ENCODE measurements around the gene DLGAP3. TPM values are rescaled to one million over a fixed set of nuclear protein-coding genes. Genes with fewer than 3 reads are reported as not detected.
A peak's percentile ranks its signal among the peaks of the same experiment; 100 is the strongest.

The DLGAP3 gene
- total RNA-seq, 1 donor from 2014 or later: not detected

DNA sequence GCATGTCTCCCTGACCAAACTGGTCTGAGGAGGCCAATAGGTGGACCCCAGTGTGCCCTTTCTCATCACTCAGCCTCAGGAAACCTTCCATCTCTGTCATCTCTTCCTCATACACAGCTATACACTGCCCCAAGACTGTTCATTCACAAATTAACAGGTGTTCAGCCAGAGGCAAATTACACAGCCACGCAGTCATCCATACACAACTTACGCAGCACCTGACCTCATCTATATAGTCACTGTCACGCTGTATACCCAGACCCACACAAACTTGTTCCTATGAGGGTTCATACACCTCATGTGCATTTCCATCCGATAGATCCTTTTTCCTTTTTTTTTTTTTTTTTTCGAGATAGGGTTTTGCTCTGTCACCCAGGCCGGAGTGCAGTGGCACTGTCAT is 12.4 kb downstream of the DLGAP3 start:
- H3K36me3 ChIP-seq: no peaks in the 10 kb centered on the region
- H3K27ac ChIP-seq: no peak overlapping the region
- DNase-seq (ENCODE audit: extremely low spot score in 2 of 2): no peak
- TF ChIP-seq, protein P1, sequence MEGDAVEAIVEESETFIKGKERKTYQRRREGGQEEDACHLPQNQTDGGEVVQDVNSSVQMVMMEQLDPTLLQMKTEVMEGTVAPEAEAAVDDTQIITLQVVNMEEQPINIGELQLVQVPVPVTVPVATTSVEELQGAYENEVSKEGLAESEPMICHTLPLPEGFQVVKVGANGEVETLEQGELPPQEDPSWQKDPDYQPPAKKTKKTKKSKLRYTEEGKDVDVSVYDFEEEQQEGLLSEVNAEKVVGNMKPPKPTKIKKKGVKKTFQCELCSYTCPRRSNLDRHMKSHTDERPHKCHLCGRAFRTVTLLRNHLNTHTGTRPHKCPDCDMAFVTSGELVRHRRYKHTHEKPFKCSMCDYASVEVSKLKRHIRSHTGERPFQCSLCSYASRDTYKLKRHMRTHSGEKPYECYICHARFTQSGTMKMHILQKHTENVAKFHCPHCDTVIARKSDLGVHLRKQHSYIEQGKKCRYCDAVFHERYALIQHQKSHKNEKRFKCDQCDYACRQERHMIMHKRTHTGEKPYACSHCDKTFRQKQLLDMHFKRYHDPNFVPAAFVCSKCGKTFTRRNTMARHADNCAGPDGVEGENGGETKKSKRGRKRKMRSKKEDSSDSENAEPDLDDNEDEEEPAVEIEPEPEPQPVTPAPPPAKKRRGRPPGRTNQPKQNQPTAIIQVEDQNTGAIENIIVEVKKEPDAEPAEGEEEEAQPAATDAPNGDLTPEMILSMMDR (IDR thresholded peaks at IDR 0.05): no peak
- no peak for TF ChIP-seq POLR2AphosphoS5 (IDR thresholded peaks at IDR 0.05; ENCODE audit: insufficient read depth in 1 of 2, low read depth in 1 of 2)
- no peak for TF ChIP-seq POLR2A (IDR thresholded peaks at IDR 0.05)
- H3K27me3 ChIP-seq: no peaks in the 10 kb centered on the region
- no peaks in the 10 kb centered on the region for H3K4me1 ChIP-seq
- intact Hi-C loops (cut with DNase I): no loop called here
- H3K9me3 ChIP-seq: no peaks in the 10 kb centered on the region
- no peak overlapping the region for H3K4me3 ChIP-seq

- Histone ChIP-seq H3K27me3 (no peaks in the 10 kb centered on the region), H3K4me3 (no peak overlapping the region), H3K27ac (no peak overlapping the region), H3K4me1 (no peaks in the 10 kb centered on the region), H3K9me3 (no peaks in the 10 kb centered on the region), H3K36me3 (no peaks in the 10 kb centered on the region)
- DNase-seq (ENCODE audit: extremely low spot score in 2 of 2): peak in 1 of 2 donors; percentile 52
- TF ChIP-seq POLR2A (IDR thresholded peaks at IDR 0.05): no peak
- TF ChIP-seq POLR2AphosphoS5 (IDR thresholded peaks at IDR 0.05; ENCODE audit: insufficient read depth in 1 of 2, low read depth in 1 of 2): no peak
- TF ChIP-seq, protein P1 (IDR thresholded peaks at IDR 0.05): no peak
- intact Hi-C loops (cut with DNase I): no loop called here
Observed at GRCh38 chr1:34916104-34916503, 13.3 kb downstream of the DLGAP3 start.

- Histone ChIP-seq H3K36me3 (no peaks in the 10 kb centered on the region), H3K4me1 (no peaks in the 10 kb centered on the region), H3K4me3 (no peak overlapping the region), H3K27me3 (no peaks in the 10 kb centered on the region), H3K9me3 (no peaks in the 10 kb centered on the region), H3K27ac (no peak overlapping the region)
- intact Hi-C loops (cut with DNase I): no loop called here
- no peak for DNase-seq (ENCODE audit: extremely low spot score in 2 of 2)
- TF ChIP-seq POLR2AphosphoS5 (IDR thresholded peaks at IDR 0.05; ENCODE audit: insufficient read depth in 1 of 2, low read depth in 1 of 2): no peak
- TF ChIP-seq, protein P1 (IDR thresholded peaks at IDR 0.05): no peak
Observed at GRCh38 chr1:34915521-34915920, 13.9 kb downstream of the DLGAP3 start.

DNA sequence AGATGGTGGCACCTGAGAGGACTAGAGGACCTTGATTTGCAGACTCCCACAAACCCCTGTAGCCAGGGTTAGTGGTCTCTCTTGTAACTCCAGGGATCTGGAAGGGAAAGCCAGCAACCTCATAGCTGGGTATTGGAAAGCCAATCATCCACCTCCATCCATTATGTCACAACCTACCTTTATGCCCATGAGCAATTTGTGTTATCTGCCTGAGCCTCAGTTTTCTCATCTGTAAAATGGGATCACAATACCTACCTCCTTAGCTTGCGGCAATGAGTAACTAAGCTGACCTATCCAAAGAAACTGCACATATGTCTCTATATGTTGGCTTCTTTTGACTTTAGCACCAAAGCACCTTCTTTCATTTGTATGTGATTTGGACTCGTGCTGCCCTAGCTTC is 14.5 kb downstream of the DLGAP3 start:
- no peaks in the 10 kb centered on the region for H3K27me3 ChIP-seq
- H3K9me3 ChIP-seq: no peaks in the 10 kb centered on the region
- TF ChIP-seq POLR2A (IDR thresholded peaks at IDR 0.05) (no peak), POLR2AphosphoS5 (IDR thresholded peaks at IDR 0.05; ENCODE audit: insufficient read depth in 1 of 2, low read depth in 1 of 2) (no peak)
- TF ChIP-seq, protein P1 (IDR thresholded peaks at IDR 0.05): no peak
- DNase-seq (ENCODE audit: extremely low spot score in 2 of 2): no peak
- no peak overlapping the region for H3K4me3 ChIP-seq
- H3K27ac ChIP-seq: no peak overlapping the region
- H3K36me3 ChIP-seq: no peaks in the 10 kb centered on the region
- H3K4me1 ChIP-seq: no peaks in the 10 kb centered on the region
- intact Hi-C loops (cut with DNase I): no loop called here

GRCh38 chr1:34911465-34911864 is 18.0 kb downstream of the DLGAP3 start:
- Histone ChIP-seq H3K27ac (no peak overlapping the region), H3K36me3 (no peaks in the 10 kb centered on the region), H3K4me1 (no peaks in the 10 kb centered on the region), H3K4me3 (no peak overlapping the region), H3K27me3 (no peaks in the 10 kb centered on the region), H3K9me3 (no peaks in the 10 kb centered on the region)
- DNase-seq (ENCODE audit: extremely low spot score in 2 of 2): no peak
- TF ChIP-seq, protein P1 (IDR thresholded peaks at IDR 0.05): no peak
- TF ChIP-seq POLR2AphosphoS5 (IDR thresholded peaks at IDR 0.05; ENCODE audit: insufficient read depth in 1 of 2, low read depth in 1 of 2) (no peak), POLR2A (IDR thresholded peaks at IDR 0.05) (no peak)
- intact Hi-C loops (cut with DNase I): no loop called here
